ENCODE results near the gene TOE1. TPM values are rescaled to one million over a fixed set of nuclear protein-coding genes. Genes with fewer than 3 reads are reported as not detected.

The TOE1 gene
- total and polyA plus RNA-seq, 8 donors: 0.87 to 31.5 (median 8.1) TPM

DNA sequence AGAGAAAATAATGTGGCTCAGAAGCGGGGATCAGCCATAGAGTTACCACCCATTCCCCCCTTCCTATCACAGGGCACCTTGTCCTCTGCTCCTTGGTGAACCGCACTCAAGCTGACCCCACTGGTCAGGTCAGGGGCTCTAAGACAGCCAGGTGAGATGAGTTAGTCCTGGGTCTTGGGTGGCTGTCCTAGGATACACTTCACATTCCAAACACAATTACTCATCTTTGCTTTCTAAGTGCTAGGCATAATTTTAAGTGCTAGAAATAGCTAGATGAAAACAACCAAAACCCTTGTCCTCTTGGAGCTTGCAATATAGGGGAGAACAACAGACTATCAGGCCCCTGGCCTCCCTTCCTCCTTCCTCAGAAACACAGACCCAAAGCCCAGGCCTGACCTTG is 8.1 kb downstream of the TOE1 start:
- intact Hi-C loops (cut with DNase I; ENCODE audit: low total_unique reads): no loop called here
- H3K9me3 ChIP-seq: no peaks in the 10 kb centered on the region
- TF ChIP-seq POLR2AphosphoS5 (IDR thresholded peaks at IDR 0.05): no peak
- TF ChIP-seq EP300 (IDR thresholded peaks at IDR 0.05): no peak
- TF ChIP-seq POLR2A (IDR thresholded peaks at IDR 0.05): no peak
- TF ChIP-seq CTCF (IDR thresholded peaks at IDR 0.05): no peak
- H3K4me1 ChIP-seq: peaks cover 0 to 21% (median 16%) of the 10 kb centered on the region in 4 donors
- DNase-seq: no peak
- no peaks in the 10 kb centered on the region for H3K27me3 ChIP-seq
- H3K4me3 ChIP-seq: no peak overlapping the region
- peaks cover 21 to 43% (median 37%) of the 10 kb centered on the region in 4 donors for H3K36me3 ChIP-seq
- peak overlapping the region in 3 of 5 donors; percentile 4 to 61 (median 39) for H3K27ac ChIP-seq
- 89 to 100% (median 97%) methylated on average over 2 of the region's 2 CpGs for WGBS, 5 donors

- DNase-seq: no peak
- no peak for TF ChIP-seq POLR2AphosphoS5 (IDR thresholded peaks at IDR 0.05)
- no peak for TF ChIP-seq POLR2A (IDR thresholded peaks at IDR 0.05)
- TF ChIP-seq EP300 (IDR thresholded peaks at IDR 0.05): no peak
- TF ChIP-seq CTCF (IDR thresholded peaks at IDR 0.05): no peak
- Histone ChIP-seq H3K4me3 (no peak overlapping the region), H3K36me3 (peaks cover 15 to 39% (median 31%) of the 10 kb centered on the region in 4 donors), H3K27me3 (no peaks in the 10 kb centered on the region), H3K27ac (peak overlapping the region in 4 of 5 donors; percentile 1 to 61 (median 22)), H3K9me3 (no peaks in the 10 kb centered on the region), H3K4me1 (peaks cover 0 to 21% (median 16%) of the 10 kb centered on the region in 4 donors)
- WGBS, 5 donors: 20 to 39% (median 33%) methylated on average over 1 of the region's 1 CpG
- intact Hi-C loops (cut with DNase I; ENCODE audit: low total_unique reads): no loop called here
These were observed 8.6 kb downstream of the TOE1 start for GRCh38 chr1:45348609-45348965.

- Histone ChIP-seq H3K27me3 (no peaks in the 10 kb centered on the region), H3K4me1 (peaks cover 0 to 21% (median 16%) of the 10 kb centered on the region in 4 donors), H3K27ac (peak overlapping the region in 4 of 5 donors; percentile 1 to 61 (median 22)), H3K36me3 (peaks cover 10 to 37% (median 28%) of the 10 kb centered on the region in 4 donors), H3K4me3 (no peak overlapping the region), H3K9me3 (no peaks in the 10 kb centered on the region)
- WGBS, 5 donors: 24 to 50% (median 45%) methylated on average over 2 to 3 of the region's 3 CpGs
- peak in 1 of 2 donors; percentile 16 for DNase-seq
- TF ChIP-seq POLR2A (IDR thresholded peaks at IDR 0.05) (no peak), CTCF (IDR thresholded peaks at IDR 0.05) (no peak), POLR2AphosphoS5 (IDR thresholded peaks at IDR 0.05) (no peak), EP300 (IDR thresholded peaks at IDR 0.05) (no peak)
- intact Hi-C loops (cut with DNase I; ENCODE audit: low total_unique reads): no loop called here
These were observed 9.2 kb downstream of the TOE1 start for GRCh38 chr1:45348966-45349677.

DNA sequence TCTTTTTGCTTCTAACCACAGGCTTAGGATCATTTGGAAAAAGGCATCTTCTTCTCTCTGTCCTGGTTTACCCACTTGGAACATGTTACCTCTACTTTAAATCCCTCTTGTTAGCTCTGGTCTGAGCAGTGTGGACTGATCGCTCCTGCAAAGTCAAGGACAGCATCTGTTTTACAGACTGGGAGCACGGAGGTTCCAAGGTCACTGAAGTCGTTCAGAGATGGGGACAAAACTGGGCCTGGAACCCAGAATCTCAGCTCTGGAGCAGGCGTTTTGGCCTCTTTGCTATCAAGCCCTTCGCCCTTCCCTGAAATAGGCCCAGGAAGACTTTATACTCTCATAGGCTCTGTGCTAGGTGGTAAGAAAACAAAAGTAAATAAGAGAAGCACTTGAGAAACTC is 11.5 kb downstream of the TOE1 start:
- Histone ChIP-seq H3K27me3 (no peaks in the 10 kb centered on the region), H3K36me3 (peaks cover 0 to 13% (median 8%) of the 10 kb centered on the region in 4 donors), H3K9me3 (no peaks in the 10 kb centered on the region), H3K4me3 (no peak overlapping the region), H3K4me1 (peaks cover 0 to 21% (median 16%) of the 10 kb centered on the region in 4 donors), H3K27ac (no peak overlapping the region)
- no peak for DNase-seq
- no peak for TF ChIP-seq POLR2A (IDR thresholded peaks at IDR 0.05)
- no peak for TF ChIP-seq POLR2AphosphoS5 (IDR thresholded peaks at IDR 0.05)
- no peak for TF ChIP-seq CTCF (IDR thresholded peaks at IDR 0.05)
- no peak for TF ChIP-seq EP300 (IDR thresholded peaks at IDR 0.05)
- 77 to 94% (median 85%) methylated on average over 5 of the region's 5 CpGs for WGBS, 5 donors
- intact Hi-C loops (cut with DNase I; ENCODE audit: low total_unique reads): no loop called here
